MCF 10A (cell line): ENCODE data around the gene TULP4. TPM values are rescaled to one million over a fixed set of nuclear protein-coding genes. Genes with fewer than 3 reads are reported as not detected.
A peak's percentile ranks its signal among the peaks of the same experiment; 100 is the strongest.

Source experiments
- BruUV-seq: library from RNA; stranded (reverse); fragments of 400-500 nt; replicated peaks from 2 replicates; lab custom pipeline; 2021; lab: Mats Ljungman, UMichigan
- CTCF ChIA-PET: fragments of 300-600 bp; sonication (Branson Sonifier 250); formaldehyde crosslinking; extraction: SDS; loops from one replicate; lab custom pipeline; 2021; ENCODE audit warnings: antibody characterized with exemption, inconsistent platforms; lab: Yijun Ruan, JAX
- POLR2A ChIA-PET: fragments of 300-600, 350-650 bp; sonication (Branson Sonifier 250); formaldehyde crosslinking; extraction: SDS; loops from one replicate; lab custom pipeline; 2020; ENCODE audit warnings: antibody characterized with exemption, inconsistent platforms; lab: Yijun Ruan, JAX
- DNase-seq: peaks from one replicate; pipeline ENCODE4 v3.0.0-alpha.2; 2018; ENCODE audit not compliant: unreplicated experiment
- H3K27ac Mint-ChIP-seq: one replicate; pipeline ENCODE4 v1.8.0; 2022; ENCODE audit warnings: mild to moderate bottlenecking, low read depth, mixed read lengths; ENCODE audit not compliant: unreplicated experiment
- H3K27me3 Mint-ChIP-seq: one replicate; pipeline ENCODE4 v1.8.0; 2022; ENCODE audit warnings: mixed read lengths; ENCODE audit not compliant: insufficient read depth, unreplicated experiment
- H3K36me3 Mint-ChIP-seq: one replicate; pipeline ENCODE4 v1.8.0; 2022; ENCODE audit warnings: mild to moderate bottlenecking, moderate library complexity, mixed read lengths; ENCODE audit not compliant: insufficient read depth, unreplicated experiment
- H3K4me1 Mint-ChIP-seq: one replicate; pipeline ENCODE4 v1.8.0; 2022; ENCODE audit warnings: mixed read lengths; ENCODE audit not compliant: insufficient read depth, unreplicated experiment
- H3K4me3 Mint-ChIP-seq: one replicate; pipeline ENCODE4 v1.8.0; 2022; ENCODE audit warnings: mild to moderate bottlenecking, moderate library complexity, mixed read lengths; ENCODE audit not compliant: unreplicated experiment
- H3K9me3 Mint-ChIP-seq: one replicate; pipeline ENCODE4 v1.8.0; 2022; ENCODE audit warnings: mixed read lengths; ENCODE audit not compliant: unreplicated experiment
- CTCF ChIP-seq: fragments of 200-600 bp; IDR thresholded peaks from one replicate; pipeline ENCODE4 v1.8.0; 2022; ENCODE audit warnings: antibody characterized with exemption, mild to moderate bottlenecking; ENCODE audit not compliant: unreplicated experiment
- intact Hi-C: fragments of 100-400 bp; cut with micrococcal nuclease; formaldehyde crosslinking; loops from 2 replicates; pipeline ENCODE4 v1.14.1; 2022
- total RNA-seq: library from RNA; stranded (reverse); gene quantifications from 2 replicates; pipeline ENCODE4 v1.2.3, GENCODE V29; 2022

TULP4 gene
- total RNA-seq, 1 experiment from 2014 or later = 64.2 TPM

GRCh38 chr6:158529629-158530028 is 217.4 kb downstream of the TULP4 start:
- intact Hi-C loops = no loop called here
- no peak overlapping the region for H3K4me3 Mint-ChIP-seq
- DNase-seq = no peak
- no peaks in the 10 kb centered on the region for H3K4me1 Mint-ChIP-seq
- no peaks in the 10 kb centered on the region for H3K27me3 Mint-ChIP-seq
- no TSS peak for BruUV-seq
- ChIA-PET POLR2A (no interaction called here), CTCF (interaction anchor here (0.7 to 0.8 kb wide), 2 partner anchors 11 to 315 kb away, joined by 3 to 5 read pairs; no protein-coding TSS in a partner anchor)
- H3K27ac Mint-ChIP-seq = no peak overlapping the region
- peaks cover 5% of the 10 kb centered on the region for H3K36me3 Mint-ChIP-seq
- H3K9me3 Mint-ChIP-seq = peaks cover 16% of the 10 kb centered on the region
- no peak for TF ChIP-seq CTCF

- peaks cover 10% of the 10 kb centered on the region for H3K36me3 Mint-ChIP-seq
- no peak for DNase-seq
- no TSS peak for BruUV-seq
- H3K4me3 Mint-ChIP-seq = no peak overlapping the region
- ChIA-PET POLR2A (no interaction called here), CTCF (interaction anchor here (0.6 kb wide), 1 partner anchor 136 kb away, joined by 4 read pairs; no protein-coding TSS in a partner anchor)
- intact Hi-C loops = no loop called here
- no peak overlapping the region for H3K27ac Mint-ChIP-seq
- peaks cover 12% of the 10 kb centered on the region for H3K9me3 Mint-ChIP-seq
- H3K4me1 Mint-ChIP-seq = no peaks in the 10 kb centered on the region
- TF ChIP-seq CTCF = no peak
- peaks cover 11% of the 10 kb centered on the region for H3K27me3 Mint-ChIP-seq
These were observed 219.3 kb downstream of the TULP4 start for GRCh38 chr6:158531566-158531965.

GRCh38 chr6:158531970-158532369 is 219.7 kb downstream of the TULP4 start:
- H3K4me3 Mint-ChIP-seq = no peak overlapping the region
- H3K9me3 Mint-ChIP-seq = peaks cover 8% of the 10 kb centered on the region
- BruUV-seq = no TSS peak
- peaks cover 7% of the 10 kb centered on the region for H3K36me3 Mint-ChIP-seq
- TF ChIP-seq CTCF = no peak
- H3K4me1 Mint-ChIP-seq = no peaks in the 10 kb centered on the region
- peaks cover 11% of the 10 kb centered on the region for H3K27me3 Mint-ChIP-seq
- no peak overlapping the region for H3K27ac Mint-ChIP-seq
- no peak for DNase-seq
- intact Hi-C loops = no loop called here
- CTCF ChIA-PET = no interaction called here
- POLR2A ChIA-PET = no interaction called here

GRCh38 chr6:158536084-158536890 is 224.0 kb downstream of the TULP4 start:
- Mint-ChIP-seq H3K9me3 (no peaks in the 10 kb centered on the region), H3K36me3 (peaks cover 7% of the 10 kb centered on the region), H3K4me3 (peak overlapping the region; percentile 60), H3K27ac (no peak overlapping the region), H3K27me3 (peaks cover 11% of the 10 kb centered on the region), H3K4me1 (no peaks in the 10 kb centered on the region)
- ChIA-PET CTCF (interaction anchor here (0.6 to 1.3 kb wide), 4 partner anchors 16 to 303 kb away, joined by 3 to 4 read pairs (median 3); no protein-coding TSS in a partner anchor), POLR2A (interaction anchor here (0.6 to 1.4 kb wide), 8 partner anchors 9 to 305 kb away, joined by 3 to 4 read pairs (median 3); partner anchors contain the start of genes DYNLT1 and TMEM181)
- peak; percentile 73 for DNase-seq
- intact Hi-C loops = no loop called here
- no TSS peak for BruUV-seq
- TF ChIP-seq CTCF = no peak
